22Rv1 (cell line): ENCODE measurements around the gene TRMT2A.

ENCODE experiments used
- ZFX ChIP-seq: fragments of 450-650 bp; IDR thresholded peaks from 2 replicates; pipeline ENCODE4 v1.6.1; 2017; ENCODE audit warnings: antibody characterized with exemption, borderline replicate concordance
- TF ChIP-seq, protein P1 (sequence below): fragments of 450-650 bp; IDR thresholded peaks from 2 replicates; pipeline ENCODE4 v1.5.1; 2017; ENCODE audit warnings: mild to moderate bottlenecking

DNA sequence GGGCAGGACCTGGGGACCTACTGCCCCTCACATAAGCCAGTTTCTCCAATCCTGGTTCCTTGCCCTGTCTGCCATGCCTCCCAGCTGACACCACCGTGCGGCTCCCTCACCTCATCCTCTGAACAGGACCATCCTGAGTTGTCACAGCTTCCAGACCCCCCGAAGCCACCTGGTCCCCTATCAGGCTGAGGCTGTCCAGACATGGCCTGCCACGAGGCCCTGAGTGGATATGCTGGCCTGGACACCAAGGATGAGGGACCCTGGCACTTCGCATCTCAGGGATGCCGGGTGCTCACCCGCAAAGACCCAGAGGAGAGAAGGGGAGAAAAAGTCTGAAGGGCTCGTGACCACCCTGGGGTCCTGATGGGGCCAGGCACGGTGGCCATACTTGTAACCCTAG, 49.7 kb upstream of the TRMT2A start:
- TF ChIP-seq, protein P1, sequence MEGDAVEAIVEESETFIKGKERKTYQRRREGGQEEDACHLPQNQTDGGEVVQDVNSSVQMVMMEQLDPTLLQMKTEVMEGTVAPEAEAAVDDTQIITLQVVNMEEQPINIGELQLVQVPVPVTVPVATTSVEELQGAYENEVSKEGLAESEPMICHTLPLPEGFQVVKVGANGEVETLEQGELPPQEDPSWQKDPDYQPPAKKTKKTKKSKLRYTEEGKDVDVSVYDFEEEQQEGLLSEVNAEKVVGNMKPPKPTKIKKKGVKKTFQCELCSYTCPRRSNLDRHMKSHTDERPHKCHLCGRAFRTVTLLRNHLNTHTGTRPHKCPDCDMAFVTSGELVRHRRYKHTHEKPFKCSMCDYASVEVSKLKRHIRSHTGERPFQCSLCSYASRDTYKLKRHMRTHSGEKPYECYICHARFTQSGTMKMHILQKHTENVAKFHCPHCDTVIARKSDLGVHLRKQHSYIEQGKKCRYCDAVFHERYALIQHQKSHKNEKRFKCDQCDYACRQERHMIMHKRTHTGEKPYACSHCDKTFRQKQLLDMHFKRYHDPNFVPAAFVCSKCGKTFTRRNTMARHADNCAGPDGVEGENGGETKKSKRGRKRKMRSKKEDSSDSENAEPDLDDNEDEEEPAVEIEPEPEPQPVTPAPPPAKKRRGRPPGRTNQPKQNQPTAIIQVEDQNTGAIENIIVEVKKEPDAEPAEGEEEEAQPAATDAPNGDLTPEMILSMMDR: no peak
- no peak for TF ChIP-seq ZFX
